HFFc6 (cell line): ENCODE results near the gene FSTL4. TPM values are rescaled to one million over a fixed set of nuclear protein-coding genes. Genes with fewer than 3 reads are reported as not detected.

Source experiments
- DNase-seq: peaks from one replicate; pipeline ENCODE4 v3.0.0-alpha.2; 2018
- H3K27ac Mint-ChIP-seq: 2 replicates; pipeline ENCODE4 v1.8.0; 2020; ENCODE audit warnings: mild to moderate bottlenecking, mixed read lengths
- H3K27me3 Mint-ChIP-seq: 2 replicates; pipeline ENCODE4 v1.8.0; 2021; ENCODE audit warnings: mild to moderate bottlenecking, moderate library complexity, mixed read lengths; ENCODE audit not compliant: insufficient read depth
- H3K36me3 Mint-ChIP-seq: 2 replicates; pipeline ENCODE4 v1.8.0; 2021; ENCODE audit warnings: low read depth, mixed read lengths
- H3K4me1 Mint-ChIP-seq: 2 replicates; pipeline ENCODE4 v1.8.0; 2020; ENCODE audit warnings: low read depth, mixed read lengths
- H3K4me3 Mint-ChIP-seq: 2 replicates; pipeline ENCODE4 v1.8.0; 2020; ENCODE audit warnings: mild to moderate bottlenecking, moderate library complexity, mixed read lengths
- H3K9me3 Mint-ChIP-seq: 2 replicates; pipeline ENCODE4 v1.8.0; 2020; ENCODE audit warnings: mild to moderate bottlenecking, mixed read lengths
- total RNA-seq, 6 experiments: library from RNA; stranded (reverse); fragmentation: NEBNext Ultra II Directional; extraction: Animal tissue kit (Norgen Biotek cat#: 25700); gene quantifications; 2 replicates in 1 of 6; 3 replicates in 5 of 6; pipeline ENCODE4 v1.2.3, GENCODE V29; 2021
- TF ChIP-seq, protein P1 (sequence below): fragments of 200-600 bp; sonication (generic); IDR thresholded peaks from 2 replicates; pipeline ENCODE4 v1.5.0; 2021; ENCODE audit warnings: antibody characterized with exemption, mild to moderate bottlenecking

The FSTL4 gene
- total RNA-seq, 6 experiments from 2014 or later = not detected

DNA sequence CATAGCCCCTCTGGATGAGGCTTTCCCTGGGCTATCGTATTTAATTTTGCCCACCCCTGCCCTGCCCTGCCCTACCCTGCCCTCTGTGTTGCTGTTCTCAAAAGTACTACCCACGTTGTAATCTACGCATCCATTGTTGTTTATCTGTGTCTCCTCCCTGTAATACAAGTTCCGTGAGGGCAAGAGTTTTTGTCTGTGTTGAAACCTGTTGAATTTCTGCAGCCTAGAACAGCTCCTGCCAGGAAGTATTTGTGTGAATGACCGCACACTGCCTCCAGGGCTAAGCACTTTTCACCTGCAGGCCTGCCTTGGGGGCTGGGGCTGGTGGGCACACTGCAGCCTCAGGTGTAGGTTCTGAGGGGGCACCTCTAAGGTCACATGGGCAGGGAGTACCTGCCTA is 315.7 kb downstream of the FSTL4 start:
- no peaks in the 10 kb centered on the region for H3K36me3 Mint-ChIP-seq

DNA sequence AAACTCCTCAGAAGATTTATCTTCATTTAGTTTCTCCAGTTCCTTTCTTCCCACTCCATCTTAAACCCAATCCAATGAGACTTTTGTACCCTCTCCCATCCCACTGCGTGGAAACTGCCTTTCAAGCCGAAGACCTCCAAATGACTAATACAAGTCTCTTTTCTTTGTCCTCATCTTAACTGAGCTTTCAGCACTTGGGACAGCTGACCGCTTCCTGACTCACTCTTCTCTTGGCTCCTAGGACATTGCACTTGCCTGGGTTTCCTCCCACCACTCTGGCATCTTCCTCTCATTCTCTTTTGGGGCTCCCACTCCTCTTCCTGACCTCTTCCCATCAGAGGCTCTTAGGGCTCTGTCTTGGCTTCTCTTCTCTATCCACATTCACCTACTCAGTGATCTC is 316.8 kb downstream of the FSTL4 start:
- H3K27me3 Mint-ChIP-seq = peaks cover 1% of the 10 kb centered on the region; the same call in 1 of the 2 replicates
- TF ChIP-seq, protein P1, sequence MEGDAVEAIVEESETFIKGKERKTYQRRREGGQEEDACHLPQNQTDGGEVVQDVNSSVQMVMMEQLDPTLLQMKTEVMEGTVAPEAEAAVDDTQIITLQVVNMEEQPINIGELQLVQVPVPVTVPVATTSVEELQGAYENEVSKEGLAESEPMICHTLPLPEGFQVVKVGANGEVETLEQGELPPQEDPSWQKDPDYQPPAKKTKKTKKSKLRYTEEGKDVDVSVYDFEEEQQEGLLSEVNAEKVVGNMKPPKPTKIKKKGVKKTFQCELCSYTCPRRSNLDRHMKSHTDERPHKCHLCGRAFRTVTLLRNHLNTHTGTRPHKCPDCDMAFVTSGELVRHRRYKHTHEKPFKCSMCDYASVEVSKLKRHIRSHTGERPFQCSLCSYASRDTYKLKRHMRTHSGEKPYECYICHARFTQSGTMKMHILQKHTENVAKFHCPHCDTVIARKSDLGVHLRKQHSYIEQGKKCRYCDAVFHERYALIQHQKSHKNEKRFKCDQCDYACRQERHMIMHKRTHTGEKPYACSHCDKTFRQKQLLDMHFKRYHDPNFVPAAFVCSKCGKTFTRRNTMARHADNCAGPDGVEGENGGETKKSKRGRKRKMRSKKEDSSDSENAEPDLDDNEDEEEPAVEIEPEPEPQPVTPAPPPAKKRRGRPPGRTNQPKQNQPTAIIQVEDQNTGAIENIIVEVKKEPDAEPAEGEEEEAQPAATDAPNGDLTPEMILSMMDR = no peak
- no peak overlapping the region for H3K27ac Mint-ChIP-seq
- no peaks in the 10 kb centered on the region for H3K36me3 Mint-ChIP-seq
- no peaks in the 10 kb centered on the region for H3K4me1 Mint-ChIP-seq
- no peaks in the 10 kb centered on the region for H3K9me3 Mint-ChIP-seq
- DNase-seq = no peak
- H3K4me3 Mint-ChIP-seq = no peak overlapping the region

More for the DNA sequence above, 315.7 kb downstream of the FSTL4 start:
- Mint-ChIP-seq H3K4me3 (no peak overlapping the region), H3K27ac (no peak overlapping the region), H3K9me3 (no peaks in the 10 kb centered on the region), H3K4me1 (no peaks in the 10 kb centered on the region), H3K27me3 (peaks cover 3% of the 10 kb centered on the region)
- DNase-seq = no peak
- TF ChIP-seq, protein P1 = no peak

DNA sequence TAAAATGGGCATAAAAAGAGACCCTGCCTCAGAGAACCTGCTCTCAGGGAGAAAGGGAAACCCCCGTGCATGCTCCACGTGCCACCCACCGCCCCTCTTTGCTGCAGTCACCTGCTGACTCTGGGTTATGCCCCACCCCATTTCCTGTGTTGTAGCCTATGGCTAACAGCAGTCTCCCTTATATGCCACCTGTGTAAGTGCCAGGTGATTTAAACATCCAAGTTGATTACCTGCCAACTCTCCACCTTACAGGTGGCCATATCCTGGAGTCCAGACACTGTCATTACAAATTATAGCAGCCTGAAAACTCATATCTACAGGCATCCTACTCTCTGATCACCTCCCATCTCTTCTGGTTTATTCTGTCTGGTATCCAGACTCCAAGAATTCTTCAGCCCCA is 318.0 kb downstream of the FSTL4 start:
- H3K9me3 Mint-ChIP-seq = no peaks in the 10 kb centered on the region
- no peaks in the 10 kb centered on the region for H3K36me3 Mint-ChIP-seq

DNA sequence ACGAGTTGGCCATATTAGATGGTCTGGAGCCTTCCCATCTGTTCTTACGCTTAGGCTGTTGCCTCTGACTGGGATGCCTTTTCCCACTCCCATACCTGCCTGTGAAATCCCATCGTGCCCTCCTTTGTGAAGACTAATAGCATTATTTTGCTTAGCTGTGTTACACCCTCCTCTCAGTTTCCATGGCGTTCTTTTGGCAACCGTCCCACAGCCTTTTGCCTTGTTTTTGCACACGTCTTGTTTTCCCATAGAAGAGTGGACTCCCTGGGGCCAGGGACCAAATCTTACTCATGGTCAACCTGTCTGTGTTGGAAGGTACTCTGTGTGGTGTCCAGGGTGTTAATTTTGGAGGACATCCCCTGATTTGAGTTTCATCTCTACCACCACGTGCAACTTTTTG is 318.4 kb downstream of the FSTL4 start:
- no peaks in the 10 kb centered on the region for H3K9me3 Mint-ChIP-seq
- no peak overlapping the region for H3K4me3 Mint-ChIP-seq
- H3K27me3 Mint-ChIP-seq = peaks cover under 1% of the 10 kb centered on the region; the same call in 1 of the 2 replicates
- H3K36me3 Mint-ChIP-seq = no peaks in the 10 kb centered on the region
- TF ChIP-seq, protein P1 = no peak
- no peak overlapping the region for H3K27ac Mint-ChIP-seq
- H3K4me1 Mint-ChIP-seq = no peaks in the 10 kb centered on the region
- no peak for DNase-seq

More for the DNA sequence above, 318.0 kb downstream of the FSTL4 start:
- TF ChIP-seq, protein P1 = no peak
- Mint-ChIP-seq H3K27me3 (peaks cover 1% of the 10 kb centered on the region; the same call in 1 of the 2 replicates), H3K4me3 (no peak overlapping the region), H3K27ac (no peak overlapping the region), H3K4me1 (no peaks in the 10 kb centered on the region)
- no peak for DNase-seq

DNA sequence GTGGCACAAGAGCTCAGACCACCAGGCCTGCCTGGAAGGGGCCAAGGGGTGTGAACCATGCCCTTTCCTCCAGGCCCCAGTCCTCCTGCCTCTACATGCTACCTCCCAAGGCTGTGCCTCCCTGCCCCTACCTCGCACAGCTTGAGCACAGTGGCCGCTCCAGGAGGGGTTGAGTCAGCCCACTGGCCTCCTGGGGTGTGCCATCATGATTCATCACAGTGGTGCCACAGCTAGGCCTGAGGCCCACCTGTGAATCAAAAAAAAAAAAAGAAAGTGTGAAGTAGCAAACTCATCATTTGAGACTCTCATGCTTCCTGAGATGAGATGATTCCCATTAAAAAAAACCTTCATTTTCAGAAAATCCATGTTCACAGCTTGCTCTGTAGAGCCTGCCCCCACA is 320.0 kb downstream of the FSTL4 start:
- Mint-ChIP-seq H3K9me3 (no peaks in the 10 kb centered on the region), H3K4me1 (no peaks in the 10 kb centered on the region), H3K36me3 (no peaks in the 10 kb centered on the region), H3K27ac (no peak overlapping the region), H3K4me3 (no peak overlapping the region), H3K27me3 (peaks cover 2% of the 10 kb centered on the region; the same call in 1 of the 2 replicates)
- TF ChIP-seq, protein P1 = no peak
- no peak for DNase-seq

DNA sequence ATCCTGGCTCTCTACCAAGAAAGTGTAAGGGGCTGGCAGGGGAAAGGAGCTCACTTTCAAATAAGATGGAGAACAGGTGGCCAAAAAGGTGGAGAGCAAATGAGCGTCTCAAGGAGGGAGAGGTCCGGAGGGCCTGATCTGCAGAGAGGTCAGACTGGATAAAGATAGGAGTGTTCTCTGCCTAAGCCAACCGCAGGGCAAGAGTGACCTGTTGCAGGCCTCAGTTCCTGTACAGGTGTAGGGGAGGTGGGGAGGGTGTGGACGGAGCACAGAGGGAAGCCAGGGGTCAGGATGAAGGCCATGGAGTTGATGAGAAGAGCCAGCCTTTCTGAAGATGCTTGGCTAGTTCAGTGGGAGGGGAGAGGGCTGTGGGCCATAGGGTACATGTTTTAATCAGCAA is 320.8 kb downstream of the FSTL4 start:
- Mint-ChIP-seq H3K27ac (no peak overlapping the region), H3K36me3 (no peaks in the 10 kb centered on the region), H3K27me3 (peaks cover 2% of the 10 kb centered on the region; the same call in 1 of the 2 replicates), H3K9me3 (no peaks in the 10 kb centered on the region), H3K4me1 (no peaks in the 10 kb centered on the region), H3K4me3 (no peak overlapping the region)
- TF ChIP-seq, protein P1 = no peak
- DNase-seq = no peak
